HFFc6 (cell line): ENCODE measurements around the gene DDX10. TPM values are rescaled to one million over a fixed set of nuclear protein-coding genes. Genes with fewer than 3 reads are reported as not detected.

Source experiments
- DNase-seq: peaks from one replicate; pipeline ENCODE4 v3.0.0-alpha.2; 2018
- H3K27ac Mint-ChIP-seq: 2 replicates; pipeline ENCODE4 v1.8.0; 2020; ENCODE audit warnings: mild to moderate bottlenecking, mixed read lengths
- H3K27me3 Mint-ChIP-seq: 2 replicates; pipeline ENCODE4 v1.8.0; 2021; ENCODE audit warnings: mild to moderate bottlenecking, moderate library complexity, mixed read lengths; ENCODE audit not compliant: insufficient read depth
- H3K36me3 Mint-ChIP-seq: 2 replicates; pipeline ENCODE4 v1.8.0; 2021; ENCODE audit warnings: low read depth, mixed read lengths
- H3K4me1 Mint-ChIP-seq: 2 replicates; pipeline ENCODE4 v1.8.0; 2020; ENCODE audit warnings: low read depth, mixed read lengths
- H3K4me3 Mint-ChIP-seq: 2 replicates; pipeline ENCODE4 v1.8.0; 2020; ENCODE audit warnings: mild to moderate bottlenecking, moderate library complexity, mixed read lengths
- H3K9me3 Mint-ChIP-seq: 2 replicates; pipeline ENCODE4 v1.8.0; 2020; ENCODE audit warnings: mild to moderate bottlenecking, mixed read lengths
- total RNA-seq, 6 experiments: library from RNA; stranded (reverse); fragmentation: NEBNext Ultra II Directional; extraction: Animal tissue kit (Norgen Biotek cat#: 25700); gene quantifications; 2 replicates in 1 of 6; 3 replicates in 5 of 6; pipeline ENCODE4 v1.2.3, GENCODE V29; 2021
- TF ChIP-seq, protein P1 (sequence below): fragments of 200-600 bp; sonication (generic); IDR thresholded peaks from 2 replicates; pipeline ENCODE4 v1.5.0; 2021; ENCODE audit warnings: antibody characterized with exemption, mild to moderate bottlenecking

DDX10 gene
- total RNA-seq, 6 experiments from 2014 or later = 24.5 to 45.5 (median 33.5) TPM

DNA sequence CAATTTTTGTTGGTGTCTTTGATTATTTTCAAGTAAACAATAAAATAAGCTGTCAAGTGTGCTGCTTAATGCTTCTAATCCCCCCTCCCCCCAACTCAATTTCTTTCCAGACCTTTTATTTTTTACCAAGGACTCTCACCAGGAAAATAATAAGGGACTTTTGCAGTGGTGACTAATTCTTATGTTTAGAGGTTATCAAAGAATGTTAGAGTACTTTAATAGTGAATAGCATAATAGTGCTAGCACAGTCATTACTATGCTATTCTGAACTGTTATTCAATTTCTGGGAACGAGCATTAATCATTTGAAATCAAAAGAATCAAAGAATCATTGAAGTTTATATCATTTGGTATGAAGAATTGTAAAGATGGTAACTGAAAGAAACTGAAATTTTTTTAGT, 251.4 kb downstream of the DDX10 start:
- Mint-ChIP-seq H3K4me1 (peaks cover 59% of the 10 kb centered on the region), H3K27ac (peak overlapping the region; percentile 43; the same call in 1 of the 2 replicates), H3K27me3 (no peaks in the 10 kb centered on the region), H3K9me3 (no peaks in the 10 kb centered on the region), H3K36me3 (peaks cover 24% of the 10 kb centered on the region), H3K4me3 (peak overlapping the region; percentile 27; the same call in 1 of the 2 replicates)
- TF ChIP-seq, protein P1, sequence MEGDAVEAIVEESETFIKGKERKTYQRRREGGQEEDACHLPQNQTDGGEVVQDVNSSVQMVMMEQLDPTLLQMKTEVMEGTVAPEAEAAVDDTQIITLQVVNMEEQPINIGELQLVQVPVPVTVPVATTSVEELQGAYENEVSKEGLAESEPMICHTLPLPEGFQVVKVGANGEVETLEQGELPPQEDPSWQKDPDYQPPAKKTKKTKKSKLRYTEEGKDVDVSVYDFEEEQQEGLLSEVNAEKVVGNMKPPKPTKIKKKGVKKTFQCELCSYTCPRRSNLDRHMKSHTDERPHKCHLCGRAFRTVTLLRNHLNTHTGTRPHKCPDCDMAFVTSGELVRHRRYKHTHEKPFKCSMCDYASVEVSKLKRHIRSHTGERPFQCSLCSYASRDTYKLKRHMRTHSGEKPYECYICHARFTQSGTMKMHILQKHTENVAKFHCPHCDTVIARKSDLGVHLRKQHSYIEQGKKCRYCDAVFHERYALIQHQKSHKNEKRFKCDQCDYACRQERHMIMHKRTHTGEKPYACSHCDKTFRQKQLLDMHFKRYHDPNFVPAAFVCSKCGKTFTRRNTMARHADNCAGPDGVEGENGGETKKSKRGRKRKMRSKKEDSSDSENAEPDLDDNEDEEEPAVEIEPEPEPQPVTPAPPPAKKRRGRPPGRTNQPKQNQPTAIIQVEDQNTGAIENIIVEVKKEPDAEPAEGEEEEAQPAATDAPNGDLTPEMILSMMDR = no peak
- no peak for DNase-seq

DNA sequence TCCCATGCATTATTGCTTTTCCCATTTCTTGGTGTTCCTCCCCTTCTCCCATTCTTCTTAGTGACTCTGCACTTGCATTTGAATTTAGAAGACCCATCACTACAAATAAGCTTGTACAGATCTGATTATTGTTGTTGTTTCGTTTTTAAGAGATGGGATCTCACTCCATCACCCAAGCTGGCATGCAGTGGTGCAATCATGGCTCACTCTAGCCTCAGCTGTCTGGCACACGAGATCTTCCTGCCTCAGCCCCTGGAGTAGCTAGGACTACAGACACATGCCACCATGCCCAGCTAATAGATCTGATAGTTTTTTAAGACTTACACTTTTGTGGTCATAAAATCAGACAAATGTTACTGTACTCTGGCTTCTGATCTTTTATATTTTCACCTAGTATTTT, 252.1 kb downstream of the DDX10 start:
- peaks cover 55% of the 10 kb centered on the region for H3K4me1 Mint-ChIP-seq
- peaks cover 24% of the 10 kb centered on the region for H3K36me3 Mint-ChIP-seq
- no peaks in the 10 kb centered on the region for H3K27me3 Mint-ChIP-seq
- H3K4me3 Mint-ChIP-seq = peak overlapping the region; percentile 58
- no peak for DNase-seq
- H3K27ac Mint-ChIP-seq = peak overlapping the region; percentile 43
- H3K9me3 Mint-ChIP-seq = no peaks in the 10 kb centered on the region
- TF ChIP-seq, protein P1 = no peak

DNA sequence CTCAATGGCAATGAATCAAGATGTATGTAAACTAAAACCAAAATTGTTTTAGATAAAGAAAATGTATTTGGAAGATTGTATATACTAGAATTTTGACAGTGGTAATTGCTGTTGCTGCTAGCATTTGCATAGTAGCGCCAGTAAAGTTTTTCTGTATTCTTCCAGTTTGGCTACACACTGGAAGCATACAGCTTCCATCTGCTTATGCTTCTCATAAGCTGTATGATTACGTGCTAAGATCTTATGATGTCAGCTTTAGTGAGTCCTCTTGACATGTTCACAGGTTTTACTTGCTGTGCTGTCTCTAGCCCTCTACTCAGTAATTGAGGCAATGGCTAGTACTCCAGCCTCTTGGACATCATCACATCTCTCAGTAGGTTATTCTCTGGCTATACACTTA, 256.3 kb downstream of the DDX10 start:
- no peaks in the 10 kb centered on the region; the same call in 1 of the 2 replicates for H3K27me3 Mint-ChIP-seq
- peaks cover 37% of the 10 kb centered on the region for H3K4me1 Mint-ChIP-seq
- H3K9me3 Mint-ChIP-seq = no peaks in the 10 kb centered on the region
- H3K4me3 Mint-ChIP-seq = no peak overlapping the region
- DNase-seq = no peak
- peaks cover 34% of the 10 kb centered on the region for H3K36me3 Mint-ChIP-seq
- H3K27ac Mint-ChIP-seq = no peak overlapping the region
- TF ChIP-seq, protein P1 = no peak

DNA sequence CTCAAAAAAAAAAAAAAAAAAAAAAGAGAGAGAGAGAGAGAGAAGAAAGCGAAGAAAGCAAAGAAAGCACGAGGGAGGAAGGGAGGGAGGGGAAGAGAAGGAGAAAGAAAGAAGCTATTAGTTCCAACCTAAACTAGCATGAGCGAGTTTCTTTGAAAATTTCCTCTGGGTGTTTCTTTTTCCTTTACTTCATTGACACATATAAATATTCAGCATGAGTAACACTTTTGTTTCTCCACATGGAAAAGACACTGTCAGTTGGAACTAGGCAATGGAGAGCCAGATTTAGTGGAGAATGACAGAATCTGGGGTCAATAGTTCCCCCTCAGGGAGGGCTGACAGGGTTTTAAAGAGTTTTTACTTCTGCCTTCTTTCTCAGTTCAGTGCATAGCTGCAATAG, 257.4 kb downstream of the DDX10 start:
- DNase-seq = no peak
- no peak overlapping the region for H3K4me3 Mint-ChIP-seq
- H3K36me3 Mint-ChIP-seq = peaks cover 34% of the 10 kb centered on the region
- no peaks in the 10 kb centered on the region; the same call in 1 of the 2 replicates for H3K27me3 Mint-ChIP-seq
- H3K9me3 Mint-ChIP-seq = no peaks in the 10 kb centered on the region
- H3K27ac Mint-ChIP-seq = no peak overlapping the region
- TF ChIP-seq, protein P1 = no peak
- peaks cover 37% of the 10 kb centered on the region for H3K4me1 Mint-ChIP-seq

DNA sequence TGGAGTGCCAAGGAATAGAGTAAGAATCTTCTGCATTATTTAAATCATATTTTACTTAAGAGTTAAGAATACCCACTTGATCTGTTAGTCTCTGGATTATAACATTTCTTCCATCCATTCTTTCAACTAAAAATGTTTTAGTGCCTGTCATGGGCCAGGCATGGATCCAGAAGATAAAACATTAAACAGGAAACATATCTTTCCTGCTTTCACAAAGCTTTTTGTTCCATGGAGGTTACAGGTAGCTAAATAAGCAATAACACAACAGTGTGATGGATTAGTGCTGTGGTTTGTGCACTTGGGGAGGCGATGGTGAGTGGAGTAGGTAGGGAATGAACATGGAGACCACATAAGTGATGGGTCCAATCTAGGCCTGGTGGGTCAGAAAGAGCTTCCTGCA, 258.5 kb downstream of the DDX10 start:
- TF ChIP-seq, protein P1 = no peak
- H3K27ac Mint-ChIP-seq = no peak overlapping the region
- H3K36me3 Mint-ChIP-seq = peaks cover 24% of the 10 kb centered on the region
- no peaks in the 10 kb centered on the region; the same call in 1 of the 2 replicates for H3K27me3 Mint-ChIP-seq
- H3K4me1 Mint-ChIP-seq = peaks cover 40% of the 10 kb centered on the region
- no peak overlapping the region for H3K4me3 Mint-ChIP-seq
- no peak for DNase-seq
- no peaks in the 10 kb centered on the region for H3K9me3 Mint-ChIP-seq
